GM13977 (cell line): ENCODE results near the gene NXF1.
A peak's percentile ranks its signal among the peaks of the same experiment; 100 is the strongest.
"Not testable (repeated sequence)": the region's sequence is repeated elsewhere in the genome, so short reads cannot be mapped to it uniquely, and the experiment has no call there.

Experiments used
- DNase-seq: peaks from one replicate; pipeline ENCODE4 v3.0.0; 2012; ENCODE audit warnings: low spot score
- CTCF ChIP-seq: IDR thresholded peaks from 2 replicates; pipeline ENCODE4 v1.5.1; 2012; ENCODE audit warnings: mild to moderate bottlenecking, control low read depth; ENCODE audit not compliant: insufficient read depth; ENCODE audit errors: extremely low read depth, missing control alignments
- in situ Hi-C: fragments of 300-500 bp; cut with MboI; formaldehyde crosslinking; loops from one replicate; pipeline ENCODE4 v1.12.0; 2022; ENCODE audit warnings: low sequenced_read_pairs, low pct_unique_long_range_greater_than_20kb, mixed read lengths, inconsistent platforms; ENCODE audit not compliant: unreplicated experiment

Gene NXF1

GRCh38 chr11:62841361-62842170, 36.3 kb upstream of the NXF1 start:
- in situ Hi-C loops = no loop called here
- DNase-seq = peak; percentile 89
- no peak for TF ChIP-seq CTCF

GRCh38 chr11:62840721-62841360, 35.6 kb upstream of the NXF1 start:
- in situ Hi-C loops, DNase-seq: not testable (repeated sequence)

- no peak for TF ChIP-seq CTCF
- DNase-seq = peak; percentile 92
- in situ Hi-C loops = no loop called here
Observed at GRCh38 chr11:62839050-62839945, 34.1 kb upstream of the NXF1 start, which contains the start of gene WDR74. WDR74 (minus strand) TSS chr11:62839590; CDS start chr11:62839570, 20 bp downstream.

- TF ChIP-seq CTCF = no peak
- no peak for DNase-seq
- in situ Hi-C loops = no loop called here
Observed at GRCh38 chr11:62835336-62835735, 30.1 kb upstream of the NXF1 start.

GRCh38 chr11:62832336-62833234, 27.3 kb upstream of the NXF1 start, which contains the start of gene TEX54:
TEX54 (minus strand) TSS chr11:62832841.
- in situ Hi-C loops = no loop called here
- DNase-seq = no peak
- TF ChIP-seq CTCF = no peak

GRCh38 chr11:62831520-62832335, 26.5 kb upstream of the NXF1 start, which contains the start of gene STX5:
STX5 (minus strand) TSS chr11:62832051; CDS start chr11:62831243, 808 bp downstream.
- TF ChIP-seq CTCF = no peak
- DNase-seq = peak; percentile 97
- in situ Hi-C loops = no loop called here
